NCI-H226 (cell line): ENCODE measurements around the gene ERMN.
A peak's percentile ranks its signal among the peaks of the same experiment; 100 is the strongest.
"Not testable (repeated sequence)": the region's sequence is repeated elsewhere in the genome, so short reads cannot be mapped to it uniquely, and the experiment has no call there.

Experiments used
- DNase-seq: peaks from one replicate; pipeline ENCODE4 v3.0.0-alpha.2; 2015

Gene ERMN

GRCh38 chr2:157325786-157326185, at the start of gene ERMN:
Gene ERMN (minus strand): TSS chr2:157325824. CDS start chr2:157325642, 182 bp downstream.
- no peak for DNase-seq

DNA sequence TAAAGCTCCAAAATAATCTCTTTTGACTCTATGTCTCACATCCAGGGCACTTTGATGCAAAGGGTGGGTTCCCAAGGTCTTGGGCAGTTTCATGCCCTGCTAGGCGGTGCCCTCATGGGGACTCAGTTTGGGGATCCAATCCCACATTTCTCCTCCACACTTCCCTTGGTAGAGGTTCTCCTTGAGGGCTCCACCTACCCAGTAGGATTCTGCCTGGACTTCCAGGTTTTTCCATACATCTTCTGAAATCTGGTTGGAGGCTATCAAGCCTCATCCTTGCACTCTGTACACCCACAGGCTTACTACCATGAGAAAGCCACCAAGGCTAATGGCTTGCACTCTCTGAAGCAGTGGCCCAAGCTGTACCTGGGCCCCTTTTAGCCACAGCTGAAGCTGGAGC, 49.8 kb upstream of the ERMN start:
- no peak for DNase-seq

DNA sequence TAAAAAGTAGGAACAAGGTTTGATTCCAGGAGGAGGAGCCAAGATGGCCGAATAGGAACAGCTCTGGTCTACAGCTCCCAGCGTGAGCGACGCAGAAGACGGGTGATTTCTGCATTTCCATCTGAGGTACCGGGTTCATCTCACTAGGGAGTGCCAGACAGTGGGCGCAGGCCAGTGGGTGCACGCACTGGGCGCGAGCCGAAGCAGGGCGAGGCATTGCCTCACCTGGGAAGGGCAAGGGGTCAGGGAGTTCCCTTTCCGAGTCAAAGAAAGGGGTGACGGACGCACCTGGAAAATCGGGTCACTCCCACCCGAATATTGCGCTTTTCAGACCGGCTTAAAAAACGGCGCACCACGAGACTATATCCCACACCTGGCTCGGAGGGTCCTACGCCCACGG, 42.9 kb upstream of the ERMN start:
- not testable (repeated sequence) for DNase-seq

DNA sequence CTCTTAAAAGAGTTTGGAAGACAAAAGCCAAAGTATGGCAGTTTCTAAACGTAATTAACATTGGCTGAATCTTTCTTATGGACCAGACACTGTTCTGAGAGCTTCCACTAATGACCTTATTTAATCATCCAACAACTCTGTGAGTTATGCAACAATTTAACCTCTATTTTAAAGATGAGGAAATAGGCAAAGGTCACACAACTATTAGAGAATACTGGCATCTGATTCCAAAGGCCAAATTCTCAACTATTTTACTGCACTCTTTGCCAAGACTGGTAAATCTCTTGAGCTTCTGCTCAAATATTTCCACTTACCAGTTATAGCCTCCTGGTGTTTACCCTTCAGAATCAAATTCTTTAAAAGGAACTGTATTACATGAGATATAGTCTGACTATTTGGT, 42.1 kb upstream of the ERMN start:
- no peak for DNase-seq

DNA sequence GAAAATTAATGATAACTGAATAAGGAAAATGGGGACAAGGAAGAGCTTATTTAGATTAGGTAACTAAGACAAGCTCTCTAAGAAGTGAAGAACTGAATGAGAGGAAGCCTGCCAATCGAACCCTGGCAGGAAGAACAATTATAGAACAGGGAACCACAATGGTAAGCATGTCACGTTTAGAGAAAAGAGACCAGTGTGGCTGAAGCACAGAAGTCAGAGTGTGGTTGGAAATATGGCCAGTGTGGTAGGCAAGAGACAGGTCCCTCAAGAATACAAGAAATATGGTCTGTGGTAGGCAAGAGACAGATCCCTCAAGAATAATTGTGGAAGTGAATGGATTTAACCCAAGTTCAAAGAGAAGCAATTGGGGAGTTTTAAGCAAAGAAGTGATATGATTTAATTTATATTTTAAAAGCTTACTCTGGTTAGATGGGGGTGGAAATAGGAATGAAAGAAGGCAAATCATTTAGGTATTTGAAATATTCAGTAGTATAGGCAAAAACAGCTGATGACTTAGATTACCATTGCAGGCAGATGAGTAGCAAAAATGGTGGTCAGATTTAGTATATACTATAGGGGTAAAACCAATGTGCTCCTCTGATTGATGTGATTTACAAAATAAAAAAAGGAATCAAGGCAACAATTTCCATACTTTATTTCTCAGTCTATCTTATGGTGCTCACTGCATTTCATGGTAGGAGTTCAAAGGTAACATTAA, 38.8 kb upstream of the ERMN start:
- no peak for DNase-seq

DNA sequence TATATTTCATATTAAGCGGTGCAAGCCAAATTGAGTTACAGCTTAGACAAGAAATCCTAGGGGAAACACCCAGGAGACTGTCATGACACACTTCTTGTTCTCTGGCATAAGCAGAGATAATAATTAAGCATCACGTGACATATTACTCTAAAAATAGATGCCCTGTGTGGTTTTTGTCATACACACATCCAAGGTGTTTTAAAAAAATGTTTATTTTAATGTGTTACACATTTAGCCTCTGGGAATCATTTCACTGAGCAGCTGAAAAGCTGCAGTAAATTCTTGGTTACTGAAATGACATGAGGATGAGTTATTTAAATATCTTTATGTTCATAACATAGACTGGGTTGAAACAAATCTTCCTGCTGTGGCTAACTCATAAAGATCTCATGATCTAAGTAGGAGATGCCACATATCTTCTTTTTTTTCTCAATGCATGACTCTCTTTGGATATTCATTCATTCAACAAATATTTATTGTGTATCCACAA, 38.0 kb upstream of the ERMN start:
- DNase-seq = peak; percentile 19

GRCh38 chr2:157362627-157363026, 37.0 kb upstream of the ERMN start:
- DNase-seq = no peak

DNA sequence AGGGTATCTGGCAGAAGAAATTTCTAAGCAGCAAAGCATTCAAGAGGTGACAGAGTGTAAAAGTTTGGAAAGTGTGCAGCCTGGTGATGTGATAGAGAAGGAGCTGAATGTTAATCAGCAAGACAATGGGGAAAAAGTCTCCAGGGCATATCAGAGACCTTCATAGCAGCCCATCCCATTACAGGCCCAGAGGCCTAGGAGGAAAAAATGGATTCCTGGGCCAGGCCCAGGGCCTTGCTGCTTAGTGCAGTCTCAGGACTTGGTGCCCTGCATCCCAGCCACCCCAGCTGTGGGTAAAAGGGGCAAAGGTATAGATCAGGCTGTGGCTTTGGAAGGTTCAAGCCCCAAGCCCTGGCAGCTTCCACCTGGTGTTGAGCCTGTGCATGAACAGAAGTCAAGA, 35.9 kb upstream of the ERMN start:
- DNase-seq = no peak

DNA sequence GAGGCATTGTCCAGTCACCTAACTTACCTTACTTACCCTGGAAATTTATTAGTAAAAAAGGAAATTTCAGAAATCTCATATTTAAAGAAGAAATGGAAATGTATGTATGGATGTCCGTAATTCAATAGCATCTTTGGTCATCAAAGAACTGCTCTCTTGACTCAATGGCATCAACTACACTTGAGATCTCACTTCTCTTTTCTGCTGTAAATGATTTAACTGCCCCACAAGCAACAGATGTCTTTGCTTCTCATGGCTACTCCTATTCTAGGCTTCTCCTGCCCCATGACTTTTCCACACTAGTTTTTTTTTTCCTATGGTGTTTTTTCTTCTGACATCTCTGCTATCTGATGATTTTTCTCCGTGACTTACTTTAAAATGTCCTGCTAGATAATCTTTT, 34.0 kb upstream of the ERMN start:
- no peak for DNase-seq

- DNase-seq = peak; percentile 67
Observed at GRCh38 chr2:157355618-157356017, 30.0 kb upstream of the ERMN start.

- peak; percentile 29 for DNase-seq
Observed at GRCh38 chr2:157349949-157350515, 24.4 kb upstream of the ERMN start.

DNA sequence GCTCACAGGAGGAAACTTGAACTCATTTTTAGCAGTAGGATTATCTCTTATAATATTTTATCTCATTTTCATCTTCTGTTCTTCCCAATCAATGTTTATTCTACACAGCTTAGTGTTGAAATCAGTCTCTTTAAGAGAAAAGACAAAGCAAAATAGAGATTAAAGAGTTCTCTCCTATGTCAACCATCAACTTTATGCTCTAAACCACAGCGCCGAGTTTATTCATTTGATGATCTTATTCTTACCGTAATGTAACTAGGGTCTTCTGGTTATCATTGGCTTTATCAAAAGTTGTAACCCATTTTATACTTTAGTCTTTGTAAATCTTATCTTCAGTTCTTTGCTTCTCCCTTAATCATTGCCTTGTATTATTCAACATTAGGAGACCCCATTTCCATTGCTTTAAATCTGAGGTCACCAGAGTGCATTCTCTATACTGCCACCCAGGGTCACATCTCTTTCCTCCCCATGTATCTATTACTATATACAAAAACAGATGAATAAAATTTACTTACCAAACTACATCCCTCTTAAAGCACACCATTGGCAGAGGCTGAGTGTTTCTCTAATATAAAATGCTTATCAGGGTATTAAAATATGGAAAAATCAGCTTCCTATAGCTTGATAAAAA, 22.8 kb upstream of the ERMN start:
- DNase-seq = no peak

- DNase-seq = no peak
Observed at GRCh38 chr2:157345647-157346389, 20.2 kb upstream of the ERMN start.

- DNase-seq = peak; percentile 33
Observed at GRCh38 chr2:157341381-157341780, 15.8 kb upstream of the ERMN start.

DNA sequence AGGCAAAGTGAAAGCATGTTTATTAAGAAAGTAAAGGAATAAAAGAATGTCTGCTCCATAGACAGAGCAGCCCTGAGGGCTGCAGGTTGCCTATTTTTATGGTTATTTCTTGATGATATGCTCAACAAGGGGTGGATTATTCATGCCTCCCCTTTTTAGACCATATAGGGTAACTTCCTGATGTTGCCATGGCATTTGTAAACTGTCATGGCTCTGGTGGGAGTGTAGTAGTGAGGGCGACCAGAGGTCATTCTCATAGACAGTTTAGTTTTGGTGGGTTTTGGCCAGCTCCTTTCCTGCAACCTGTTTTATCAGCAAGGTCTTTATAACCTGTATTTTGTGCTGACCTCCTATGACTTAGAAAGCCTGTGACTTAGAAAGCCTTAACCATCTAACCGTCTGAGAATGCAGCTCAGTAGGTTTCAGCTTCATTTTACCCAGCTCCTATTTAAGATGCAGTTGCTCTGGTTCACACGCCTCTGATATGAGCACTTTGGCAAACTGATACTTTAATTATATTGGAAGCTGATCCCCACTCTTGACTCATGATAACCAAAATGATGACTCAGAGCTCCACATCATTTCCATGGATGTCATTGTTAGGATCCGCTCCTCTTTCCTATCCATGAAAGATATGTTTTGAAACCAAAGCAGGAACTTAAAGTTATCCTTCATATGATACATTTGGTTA, 14.5 kb upstream of the ERMN start:
- DNase-seq = no peak

DNA sequence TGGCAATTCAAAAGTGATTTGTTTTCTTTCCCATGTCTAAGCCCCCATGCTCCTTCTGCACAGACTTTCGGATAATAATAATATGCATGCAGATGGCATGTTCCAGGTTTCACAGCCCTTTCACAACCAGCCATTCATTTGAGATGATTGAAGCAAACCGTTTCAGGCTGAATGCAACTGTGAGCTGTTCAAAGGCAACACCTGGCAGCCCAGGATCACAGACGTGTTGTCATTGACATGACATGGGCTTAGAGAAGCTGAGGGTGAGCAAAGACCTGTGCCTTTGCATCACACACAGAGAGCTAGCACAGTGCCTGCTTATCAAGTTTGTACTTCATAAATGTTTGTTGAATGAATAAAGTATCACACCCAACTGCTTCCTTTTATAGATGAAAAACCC, 12.4 kb upstream of the ERMN start:
- DNase-seq = no peak

DNA sequence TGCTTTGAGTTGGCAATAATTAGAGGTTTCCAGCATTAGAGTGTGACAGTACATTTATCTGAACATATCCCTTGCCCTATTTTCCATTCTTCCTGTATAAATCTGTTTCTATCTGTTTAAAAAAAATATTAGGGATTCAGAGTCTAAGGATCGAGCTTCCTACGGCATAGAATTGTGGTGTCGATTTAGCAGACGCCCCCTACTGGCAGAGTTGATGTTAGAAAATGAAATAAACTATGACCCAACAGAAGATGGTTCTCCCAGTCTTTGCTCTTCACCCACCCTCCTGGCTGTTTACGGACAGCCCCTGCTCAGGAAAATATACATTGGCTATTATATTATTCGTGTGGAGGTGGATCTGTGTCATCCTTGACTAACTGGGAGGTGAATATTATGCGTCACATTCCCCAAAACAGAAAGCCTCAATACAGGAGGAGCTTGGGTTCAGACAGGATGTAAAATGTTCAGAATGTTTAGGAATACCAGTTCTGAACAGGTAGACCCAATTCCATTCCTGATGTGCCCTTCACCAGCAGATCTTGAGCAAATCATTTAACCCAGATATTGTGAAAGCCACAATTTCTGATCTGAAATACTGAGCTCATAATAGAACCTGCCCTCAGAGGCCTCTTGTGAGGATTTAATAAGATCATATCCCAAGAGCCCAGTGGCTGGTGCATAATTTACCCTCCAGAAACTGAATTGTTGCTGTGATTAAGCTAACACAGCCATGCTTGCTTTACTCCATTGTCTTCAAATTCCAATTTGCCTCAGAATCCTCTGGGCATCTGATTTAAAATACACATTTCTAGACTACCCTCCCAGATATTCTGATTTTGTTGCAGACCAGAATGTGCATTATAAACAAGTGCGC, 10.8 kb upstream of the ERMN start:
- DNase-seq = peak; percentile 40

GRCh38 chr2:157334797-157335196, 9.2 kb upstream of the ERMN start:
- DNase-seq = no peak

- DNase-seq = no peak
Observed at GRCh38 chr2:157334335-157334734, 8.7 kb upstream of the ERMN start.

DNA sequence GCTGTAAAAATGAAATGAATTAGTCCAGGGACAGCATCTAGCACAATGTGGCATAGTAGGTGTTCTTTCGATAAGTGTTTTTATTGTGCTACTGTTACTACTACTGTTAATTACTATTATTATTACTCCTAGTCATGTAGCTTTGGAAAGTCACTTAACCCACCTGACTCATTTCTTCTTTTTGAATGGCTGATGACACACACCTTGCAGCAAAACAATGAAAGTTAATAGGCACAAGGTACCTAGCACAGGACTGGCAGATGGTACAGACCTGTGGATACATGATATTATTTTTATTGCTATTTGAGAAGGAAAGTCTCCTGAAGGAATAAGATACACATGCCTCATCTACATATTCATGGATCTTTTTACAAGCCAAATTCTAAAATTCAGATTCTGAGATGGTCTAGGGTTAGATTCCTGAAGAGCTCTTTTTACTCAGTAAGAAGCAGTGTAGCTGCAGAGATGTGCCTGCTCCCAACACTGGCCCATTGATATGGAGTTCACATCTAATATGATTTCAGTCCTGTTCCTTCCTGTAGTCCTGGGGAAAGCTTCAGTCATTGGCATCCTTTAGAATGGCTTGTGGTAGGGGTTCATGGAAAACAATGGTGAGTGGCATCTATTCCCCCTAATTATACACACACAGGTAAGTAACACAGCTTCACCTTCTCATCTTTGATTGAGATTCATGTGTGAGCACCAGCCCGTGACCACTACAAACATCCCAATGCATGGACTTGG, 7.9 kb upstream of the ERMN start:
- DNase-seq = no peak

DNA sequence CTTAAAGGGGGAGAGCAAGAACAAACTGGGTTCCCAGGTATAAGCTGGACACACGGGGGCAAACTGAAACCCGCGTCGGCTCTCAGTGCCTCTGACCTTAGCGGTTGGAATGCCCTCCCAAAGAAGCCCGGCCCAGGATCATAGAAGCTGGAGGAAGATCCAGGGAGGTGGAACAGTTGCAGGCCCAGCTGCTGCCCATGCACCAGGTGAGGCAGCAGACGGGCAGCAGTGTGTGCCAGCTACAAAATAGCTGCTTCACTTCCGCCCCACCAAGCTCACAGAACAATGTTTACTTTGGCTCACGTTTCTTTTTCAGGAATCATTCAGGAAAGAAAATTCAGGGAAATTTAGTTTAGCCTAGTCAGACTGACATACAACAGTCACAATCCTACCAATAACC, 3.9 kb upstream of the ERMN start:
- DNase-seq = no peak
